ENCODE data around the gene GEMIN5. TPM values are rescaled to one million over a fixed set of nuclear protein-coding genes. Genes with fewer than 3 reads are reported as not detected.

The GEMIN5 gene
- total and polyA plus RNA-seq, 2 donors from 2014 or later, result 3.5 to 14.8 TPM

DNA sequence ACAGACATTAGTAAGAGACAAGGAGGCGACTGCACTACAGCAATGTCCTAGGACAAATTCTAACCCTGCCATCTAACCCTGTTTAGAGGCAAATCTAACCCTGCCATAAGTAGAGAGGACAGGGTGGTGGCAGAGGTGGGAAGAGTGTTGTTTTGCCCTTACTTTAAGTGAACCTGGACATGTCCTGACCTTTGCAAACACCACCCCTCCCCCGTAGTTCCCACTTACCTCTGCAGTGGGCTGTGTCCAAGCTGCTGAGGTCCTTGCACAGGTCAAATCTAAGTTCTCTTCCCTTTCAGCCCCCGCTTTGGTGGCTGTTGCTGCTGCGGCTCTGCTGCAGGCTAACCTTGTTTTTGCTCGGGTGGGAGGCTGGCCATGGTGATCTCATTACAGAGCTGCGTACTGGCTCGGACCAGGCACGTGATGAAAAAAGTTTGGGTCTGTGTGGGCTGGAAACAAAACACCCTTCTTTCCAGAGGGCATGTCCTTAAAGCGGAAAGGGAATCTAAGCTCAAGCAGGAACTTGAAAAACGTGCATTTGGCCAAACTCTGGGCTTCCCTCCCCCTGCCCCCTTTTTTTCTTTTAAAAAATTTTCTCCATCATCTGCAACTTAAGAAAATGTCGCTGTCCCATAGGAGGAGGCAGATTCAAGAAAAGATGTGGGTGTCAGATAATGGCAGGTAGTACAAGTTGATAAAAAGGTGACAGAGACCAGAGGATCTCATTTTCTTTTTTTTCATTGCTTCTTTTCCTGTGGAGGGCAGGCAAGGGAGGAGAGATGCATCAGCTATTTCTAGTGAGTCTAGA lies 87.6 kb downstream of the GEMIN5 start, which contains the start of gene FAXDC2:
Gene FAXDC2 (minus strand): TSS at position 349 of the 808 bp plus-strand sequence. CDS start 12,425 bp downstream, outside the sequence.
- H3K4me3 ChIP-seq (ENCODE audit: low read length in 3 of 3), result peak within 1 kb of the TSS; percentile 86 to 87 (median 87)
- H3K27ac ChIP-seq (ENCODE audit: low read depth in 2 of 2, low read length in 2 of 2), result peak within 1 kb of the TSS; percentile 10 to 82
- DNase-seq (peak; percentile 89 to 97 (median 93)), FAIRE-seq (no peak)
- no peaks in the 10 kb centered on the region for H3K27me3 ChIP-seq (ENCODE audit: control insufficient read depth, insufficient read depth, low read length)
- H3K36me3 ChIP-seq (ENCODE audit: control insufficient read depth in 2 of 3, insufficient read depth in 3 of 3, low read length in 3 of 3), result no peaks in the 10 kb centered on the region
- H3K9ac ChIP-seq (ENCODE audit: low read length in 3 of 3), result peak within 1 kb of the TSS; percentile 80 to 90 (median 85)
- H3K4me1 ChIP-seq (ENCODE audit: control insufficient read depth in 2 of 3, insufficient read depth in 2 of 3, low read depth in 1 of 3, low read length in 3 of 3), result peaks cover 0 to 13% (median 13%) of the 10 kb centered on the region in 3 donors
- no peak for TF ChIP-seq CTCF (IDR thresholded peaks at IDR 0.05; ENCODE audit: borderline replicate concordance, extremely low read depth, insufficient read depth)
- intact Hi-C loops (cut with DNase I), result no loop called here
- no peaks in the 10 kb centered on the region for H3K9me3 ChIP-seq (ENCODE audit: control insufficient read depth in 2 of 3, insufficient read depth in 1 of 3, low read length in 3 of 3)

- TF ChIP-seq CTCF (IDR thresholded peaks at IDR 0.05; ENCODE audit: borderline replicate concordance, extremely low read depth, insufficient read depth), result no peak
- H3K27me3 ChIP-seq (ENCODE audit: control insufficient read depth, insufficient read depth, low read length), result no peaks in the 10 kb centered on the region
- H3K27ac ChIP-seq (ENCODE audit: low read depth in 2 of 2, low read length in 2 of 2), result peak overlapping the region; percentile 10 to 82
- peak overlapping the region; percentile 80 to 90 (median 85) for H3K9ac ChIP-seq (ENCODE audit: low read length in 3 of 3)
- peak overlapping the region; percentile 86 to 87 (median 87) for H3K4me3 ChIP-seq (ENCODE audit: low read length in 3 of 3)
- no peaks in the 10 kb centered on the region for H3K9me3 ChIP-seq (ENCODE audit: control insufficient read depth in 2 of 3, insufficient read depth in 1 of 3, low read length in 3 of 3)
- peak in 2 of 5 donors; percentile 66 to 71 for DNase-seq
- no peak for FAIRE-seq
- H3K4me1 ChIP-seq (ENCODE audit: control insufficient read depth in 2 of 3, insufficient read depth in 2 of 3, low read depth in 1 of 3, low read length in 3 of 3), result peaks cover 0 to 13% (median 13%) of the 10 kb centered on the region in 3 donors
- H3K36me3 ChIP-seq (ENCODE audit: control insufficient read depth in 2 of 3, insufficient read depth in 3 of 3, low read length in 3 of 3), result no peaks in the 10 kb centered on the region
- intact Hi-C loops (cut with DNase I), result no loop called here
Observed at GRCh38 chr5:154849791-154850201, 88.2 kb downstream of the GEMIN5 start.

DNA sequence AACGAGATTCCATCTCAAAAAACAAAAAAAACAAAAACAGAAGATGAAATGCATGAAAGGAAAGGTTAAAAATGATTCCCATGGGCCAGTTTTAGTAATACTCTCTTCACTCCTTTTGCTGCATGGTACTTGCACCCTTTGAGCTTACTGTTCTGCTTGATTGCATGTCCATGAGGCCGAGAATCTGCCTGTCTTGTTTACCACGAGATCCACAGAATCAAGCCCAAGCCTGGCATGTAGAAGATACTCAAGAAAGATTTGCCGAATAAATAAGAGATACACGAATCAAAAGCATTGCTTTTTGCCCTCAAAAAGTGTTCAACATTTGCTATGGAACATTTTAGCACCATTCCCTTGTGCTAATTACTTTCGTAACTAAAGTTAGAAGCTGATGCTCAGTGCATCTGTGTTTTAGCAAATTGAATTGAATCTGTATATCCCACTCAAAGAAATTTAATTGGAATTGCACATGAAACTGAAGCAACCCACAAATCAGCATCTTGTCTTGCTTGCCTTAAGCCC lies 88.7 kb downstream of the GEMIN5 start:
- no peak for FAIRE-seq
- H3K9me3 ChIP-seq (ENCODE audit: control insufficient read depth in 2 of 3, insufficient read depth in 1 of 3, low read length in 3 of 3), result no peaks in the 10 kb centered on the region
- H3K27ac ChIP-seq (ENCODE audit: low read depth in 2 of 2, low read length in 2 of 2), result peak overlapping the region in 1 of 2 donors; percentile 82
- TF ChIP-seq CTCF (IDR thresholded peaks at IDR 0.05; ENCODE audit: borderline replicate concordance, extremely low read depth, insufficient read depth), result no peak
- DNase-seq, result peak in 1 of 5 donors; percentile 43
- H3K4me1 ChIP-seq (ENCODE audit: control insufficient read depth in 2 of 3, insufficient read depth in 2 of 3, low read depth in 1 of 3, low read length in 3 of 3), result peaks cover 0 to 13% (median 13%) of the 10 kb centered on the region in 3 donors
- H3K27me3 ChIP-seq (ENCODE audit: control insufficient read depth, insufficient read depth, low read length), result no peaks in the 10 kb centered on the region
- peak overlapping the region; percentile 86 to 87 (median 87) for H3K4me3 ChIP-seq (ENCODE audit: low read length in 3 of 3)
- H3K9ac ChIP-seq (ENCODE audit: low read length in 3 of 3), result peak overlapping the region in 2 of 3 donors; percentile 80 to 85
- intact Hi-C loops (cut with DNase I), result no loop called here
- H3K36me3 ChIP-seq (ENCODE audit: control insufficient read depth in 2 of 3, insufficient read depth in 3 of 3, low read length in 3 of 3), result no peaks in the 10 kb centered on the region
